Spleen (tissue), 7 donors: ENCODE measurements around the gene BLOC1S1.
"Not testable (repeated sequence)": the region's sequence is repeated elsewhere in the genome, so short reads cannot be mapped to it uniquely, and the experiment has no call there.

Experiments
- POLR2A ChIP-seq, 3 donors: fragments of 450-650 bp; IDR thresholded peaks; one replicate each; pipeline ENCODE4 v1.5.1; 2017; ENCODE audit warnings: antibody characterized with exemption in 3 of 3, mild to moderate bottlenecking in 1 of 3
- POLR2AphosphoS5 ChIP-seq, 3 donors: sonication (generic); formaldehyde crosslinking; IDR thresholded peaks; one replicate each; pipeline ENCODE4 v1.5.1; 2017; ENCODE audit warnings: antibody characterized with exemption in 3 of 3
- TF ChIP-seq, protein P1 (sequence below), 11 experiments: fragments of 200-600 bp in 7 of 11; fragments of 450-650 bp in 4 of 11; sonication (generic) in 4 of 11; IDR thresholded peaks in 8 of 11; conservative IDR thresholded peaks in 3 of 11; 1 replicate in 7 of 11; 2 replicates in 4 of 11; pipeline versions ENCODE4 v1.4.0 to v1.8.0; 2016 to 2021; ENCODE audit warnings: antibody characterized with exemption in 11 of 11, inconsistent platforms in 4 of 11, mild to moderate bottlenecking in 1 of 11
- donor health status: DM: no; HTN: no; CAD: no; lungs with moderate emphysema.
- donor health status: DM: no; HTN: no; CAD: no.
- donor health status: DM: no; HTN: no; CAD: no.

DNA sequence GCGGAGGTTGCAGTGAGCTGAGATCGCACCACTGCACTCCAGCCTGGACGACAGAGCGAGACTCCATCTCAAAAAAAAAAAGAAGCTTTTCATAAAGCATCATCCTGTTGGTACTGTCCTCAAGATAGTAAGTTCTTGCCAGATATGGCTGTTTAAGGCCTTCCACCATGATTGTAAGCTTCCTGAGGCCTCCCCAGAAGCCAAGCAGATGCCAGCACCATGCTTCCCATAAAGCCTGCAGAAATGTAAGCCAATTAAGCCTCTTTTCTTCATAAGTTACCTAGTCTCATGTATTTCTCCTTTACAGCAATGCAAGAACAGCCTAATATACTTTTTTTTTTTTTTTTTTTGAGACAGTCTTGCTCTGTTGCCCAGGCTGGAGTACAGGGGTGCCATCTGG, 42.7 kb downstream of the BLOC1S1 start:
- TF ChIP-seq, protein P1, sequence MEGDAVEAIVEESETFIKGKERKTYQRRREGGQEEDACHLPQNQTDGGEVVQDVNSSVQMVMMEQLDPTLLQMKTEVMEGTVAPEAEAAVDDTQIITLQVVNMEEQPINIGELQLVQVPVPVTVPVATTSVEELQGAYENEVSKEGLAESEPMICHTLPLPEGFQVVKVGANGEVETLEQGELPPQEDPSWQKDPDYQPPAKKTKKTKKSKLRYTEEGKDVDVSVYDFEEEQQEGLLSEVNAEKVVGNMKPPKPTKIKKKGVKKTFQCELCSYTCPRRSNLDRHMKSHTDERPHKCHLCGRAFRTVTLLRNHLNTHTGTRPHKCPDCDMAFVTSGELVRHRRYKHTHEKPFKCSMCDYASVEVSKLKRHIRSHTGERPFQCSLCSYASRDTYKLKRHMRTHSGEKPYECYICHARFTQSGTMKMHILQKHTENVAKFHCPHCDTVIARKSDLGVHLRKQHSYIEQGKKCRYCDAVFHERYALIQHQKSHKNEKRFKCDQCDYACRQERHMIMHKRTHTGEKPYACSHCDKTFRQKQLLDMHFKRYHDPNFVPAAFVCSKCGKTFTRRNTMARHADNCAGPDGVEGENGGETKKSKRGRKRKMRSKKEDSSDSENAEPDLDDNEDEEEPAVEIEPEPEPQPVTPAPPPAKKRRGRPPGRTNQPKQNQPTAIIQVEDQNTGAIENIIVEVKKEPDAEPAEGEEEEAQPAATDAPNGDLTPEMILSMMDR (IDR thresholded peaks at IDR 0.05 in 8 of 11, conservative IDR thresholded peaks at IDR 0.05 in 3 of 11), result not testable (repeated sequence)
- TF ChIP-seq POLR2A, POLR2AphosphoS5 (IDR thresholded peaks at IDR 0.05): not testable (repeated sequence)
